SJCRH30 (cell line): ENCODE data around the gene SURF6. TPM values are rescaled to one million over a fixed set of nuclear protein-coding genes. Genes with fewer than 3 reads are reported as not detected.
A peak's percentile ranks its signal among the peaks of the same experiment; 100 is the strongest.
"Not testable (repeated sequence)": the region's sequence is repeated elsewhere in the genome, so short reads cannot be mapped to it uniquely, and the experiment has no call there.

Source experiments
- DNase-seq, 2 experiments: peaks; one replicate each; pipeline ENCODE4 v3.0.0-alpha.2; 2015 to 2020
- H3K27ac ChIP-seq: fragments of 250-450 bp; sonication (Bioruptor Pico); 2 replicates; pipeline ENCODE4 v1.5.1; 2020; ENCODE audit warnings: mild to moderate bottlenecking, moderate library complexity
- H3K27me3 ChIP-seq: fragments of 250-450 bp; sonication (Bioruptor Pico); 2 replicates; pipeline ENCODE4 v1.5.1; 2020; ENCODE audit warnings: mild to moderate bottlenecking, moderate library complexity
- H3K36me3 ChIP-seq: fragments of 250-450 bp; sonication (Bioruptor Pico); 2 replicates; pipeline ENCODE4 v1.5.1; 2020; ENCODE audit warnings: mild to moderate bottlenecking, moderate library complexity
- H3K4me1 ChIP-seq: fragments of 250-450 bp; sonication (Bioruptor Pico); 2 replicates; pipeline ENCODE4 v1.5.1; 2020; ENCODE audit warnings: mild to moderate bottlenecking, moderate library complexity
- H3K4me3 ChIP-seq: fragments of 250-450 bp; sonication (Bioruptor Pico); 2 replicates; pipeline ENCODE4 v1.5.1; 2020; ENCODE audit warnings: mild to moderate bottlenecking, moderate library complexity
- H3K9me3 ChIP-seq: fragments of 250-450 bp; sonication (Bioruptor Pico); replicated peaks from 2 replicates; pipeline ENCODE4 v1.5.1; 2020; ENCODE audit warnings: mild to moderate bottlenecking, moderate library complexity
- total RNA-seq: library from RNA; depleted of rRNA; stranded (reverse); fragments of >200 nt; shearing (Covaris generic); gene quantifications from 2 replicates; pipeline ENCODE4 v1.2.3, GENCODE V29; 2014; rRNA removed

Gene SURF6
- total RNA-seq, 1 experiment from 2014 or later, result 29.2 TPM

DNA sequence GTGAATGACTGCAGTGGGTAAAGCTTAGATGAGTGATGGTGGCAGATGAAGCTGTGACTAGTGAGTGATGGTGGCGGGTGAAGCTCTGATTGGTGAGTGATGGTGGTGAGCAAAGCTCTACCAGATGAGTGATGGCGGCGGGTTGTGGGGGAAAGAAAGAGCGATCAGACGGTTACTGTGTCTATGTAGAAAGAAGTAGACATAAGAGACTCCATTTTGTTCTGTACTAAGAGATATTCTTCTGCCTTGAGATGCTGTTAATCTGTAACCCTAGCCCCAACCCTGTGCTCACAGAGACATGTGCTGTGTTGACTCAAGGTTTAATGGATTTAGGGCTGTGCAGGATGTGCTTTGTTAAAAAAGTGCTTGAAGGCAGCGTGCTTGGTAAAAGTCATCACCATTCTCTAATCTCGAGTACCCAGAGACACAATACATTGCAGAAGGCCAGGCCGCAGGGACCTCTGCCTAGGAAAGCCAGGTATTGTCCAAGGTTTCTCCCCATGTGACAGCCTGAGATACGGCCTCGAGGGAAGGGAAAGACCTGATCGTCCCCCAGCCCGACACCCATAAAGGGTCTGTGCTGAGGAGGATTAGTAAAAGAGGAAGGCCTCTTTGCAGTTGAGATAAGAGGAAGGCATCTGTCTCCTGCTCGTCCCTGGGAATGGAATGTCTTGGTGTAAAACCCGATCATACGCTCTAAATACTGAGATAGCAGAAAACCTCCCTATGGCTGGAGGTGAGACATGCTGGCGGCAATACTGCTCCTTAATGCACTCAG, 52.5 kb downstream of the SURF6 start:
- DNase-seq, result peak; percentile 20 to 37
- H3K27ac ChIP-seq, H3K4me3 ChIP-seq, H3K27me3 ChIP-seq, H3K36me3 ChIP-seq, H3K9me3 ChIP-seq, H3K4me1 ChIP-seq: not testable (repeated sequence)

DNA sequence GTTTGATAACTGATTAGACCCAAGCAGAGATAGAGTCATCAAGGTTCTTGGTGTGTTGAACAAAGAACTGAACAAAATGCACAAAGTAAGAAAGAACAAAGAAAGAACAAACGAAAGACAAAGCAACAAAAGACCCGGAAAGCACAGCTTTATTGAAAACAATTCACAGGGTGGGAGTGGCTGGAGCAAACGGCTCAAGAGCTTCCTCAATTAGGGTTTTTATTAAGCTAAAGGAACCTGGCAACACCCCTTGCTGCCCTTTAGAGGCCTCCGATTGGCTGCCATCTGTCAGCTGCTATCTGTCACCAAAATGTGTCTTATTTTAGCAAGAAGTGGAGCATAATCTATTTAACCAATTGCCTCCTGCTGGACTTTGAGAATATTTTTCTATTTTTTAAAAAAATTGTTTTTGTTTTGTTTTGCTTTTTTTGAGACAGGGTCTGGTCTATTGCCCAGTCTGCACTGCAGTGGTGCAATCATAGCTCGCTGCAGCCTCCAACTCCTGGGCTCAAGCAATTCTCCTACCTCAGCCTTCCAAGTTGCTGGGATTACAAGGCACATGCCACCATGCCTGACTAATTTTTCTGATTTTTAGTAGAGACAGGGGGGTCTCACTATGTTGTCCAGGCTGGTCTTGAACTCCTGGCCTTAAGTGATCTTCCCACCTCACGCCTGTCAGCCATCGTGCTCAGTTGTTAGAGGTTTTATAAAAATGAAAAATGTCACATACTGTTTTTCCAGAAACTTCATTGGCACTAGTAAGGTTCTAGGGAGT, 53.3 kb downstream of the SURF6 start:
- DNase-seq, result no peak
- no peaks in the 10 kb centered on the region for H3K36me3 ChIP-seq

GRCh38 chr9:133280392-133280791, 55.6 kb downstream of the SURF6 start:
- Histone ChIP-seq H3K27me3 (peaks cover 12% of the 10 kb centered on the region), H3K36me3 (no peaks in the 10 kb centered on the region)

More for the DNA sequence above, 53.3 kb downstream of the SURF6 start:
- Histone ChIP-seq H3K4me3 (no peak overlapping the region), H3K27me3 (peaks cover 12% of the 10 kb centered on the region), H3K4me1 (no peaks in the 10 kb centered on the region), H3K27ac (no peak overlapping the region), H3K9me3 (no peaks in the 10 kb centered on the region; the same call in 1 of the 2 replicates)

More at GRCh38 chr9:133280392-133280791, 55.6 kb downstream of the SURF6 start:
- Histone ChIP-seq H3K4me3 (no peak overlapping the region), H3K27ac (no peak overlapping the region), H3K9me3 (no peaks in the 10 kb centered on the region; the same call in 1 of the 2 replicates), H3K4me1 (no peaks in the 10 kb centered on the region)
- no peak for DNase-seq

Other genes starting within 250 kb of the SURF6 start
- gene RALGDS, start 214.9 kb downstream of the SURF6 start, total RNA-seq, result 21.5 and 26.9 TPM in 2 replicates
- 1.2 TPM in 2 replicates for gene GBGT1, start 172.3 kb downstream of the SURF6 start, total RNA-seq
- gene OBP2B, start 126.9 kb downstream of the SURF6 start, total RNA-seq, result not detected in 2 replicates
- gene ABO, start 61.0 kb downstream of the SURF6 start, total RNA-seq, result not detected in 2 replicates
- gene MED22, start 11.9 kb upstream of the SURF6 start, total RNA-seq, result 60.2 and 71.8 TPM in 2 replicates
- 3,575 and 3,860 TPM in 2 replicates for gene RPL7A, start 12.0 kb upstream of the SURF6 start, total RNA-seq
- 19.0 and 19.3 TPM in 2 replicates for gene SURF1, start 20.3 kb upstream of the SURF6 start, total RNA-seq
- 34.7 and 36.2 TPM in 2 replicates for gene SURF2, start 20.4 kb upstream of the SURF6 start, total RNA-seq
- 232 and 233 TPM in 2 replicates for gene SURF4, start 39.9 kb upstream of the SURF6 start, total RNA-seq
- 1.7 and 1.8 TPM in 2 replicates for gene STKLD1, start 40.2 kb upstream of the SURF6 start, total RNA-seq
- gene REXO4, start 81.8 kb upstream of the SURF6 start, total RNA-seq, result 39.5 and 41.0 TPM in 2 replicates
- 0.42 and 0.43 TPM in 2 replicates for gene ADAMTS13, start 86.2 kb upstream of the SURF6 start, total RNA-seq
- 12.1 and 13.6 TPM in 2 replicates for gene CACFD1, start 123.8 kb upstream of the SURF6 start, total RNA-seq
- gene SLC2A6, start 142.9 kb upstream of the SURF6 start, total RNA-seq, result 20.3 and 23.4 TPM in 2 replicates
- gene MYMK, start 188.8 kb upstream of the SURF6 start, total RNA-seq, result 1.1 and 2.0 TPM in 2 replicates
- gene ADAMTSL2, start 198.5 kb upstream of the SURF6 start, total RNA-seq, result 3.3 and 3.5 TPM in 2 replicates